Measurements from ENCODE around the gene MRGPRG.
A peak's percentile ranks its signal among the peaks of the same experiment; 100 is the strongest.

Gene MRGPRG

DNA sequence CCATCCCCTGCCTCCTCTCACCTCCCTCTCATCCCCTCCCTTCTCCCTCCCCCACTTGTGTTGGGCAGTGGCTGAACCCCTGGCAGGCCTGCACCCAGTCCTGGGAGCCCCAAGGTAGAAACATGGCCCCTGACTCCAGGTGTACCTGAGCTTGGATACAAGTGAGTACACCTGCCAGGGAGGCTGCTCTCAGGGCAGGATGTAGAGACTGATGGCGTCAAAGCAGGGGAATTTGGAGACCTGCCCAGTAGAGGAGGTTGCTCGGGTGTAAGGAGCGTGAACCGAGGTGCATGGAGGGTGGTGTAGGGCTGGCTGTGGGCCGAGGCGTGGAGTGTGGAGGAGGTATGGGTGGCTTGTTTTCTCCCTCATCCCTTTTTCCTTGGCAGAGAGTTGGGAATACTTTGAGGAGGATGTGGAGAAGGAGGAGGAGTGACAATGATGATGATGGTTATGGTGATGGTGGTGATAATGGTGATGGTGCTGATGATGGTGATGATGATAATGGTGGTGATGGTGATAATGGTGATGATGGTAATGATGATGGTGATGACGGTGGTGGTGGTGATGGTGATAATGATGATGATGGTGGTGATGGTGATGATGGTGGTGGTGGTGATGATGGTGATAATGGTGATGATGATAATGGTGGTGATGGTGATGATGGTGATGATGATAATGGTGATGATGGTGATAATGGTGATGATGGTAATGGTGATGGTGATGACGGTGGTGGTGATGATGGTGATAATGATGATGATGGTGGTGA, 12.3 kb downstream of the MRGPRG start:
- H3K36me3 ChIP-seq (ENCODE audit: control insufficient read depth, insufficient read depth, low read length), result no peaks in the 10 kb centered on the region
- no peak overlapping the region for H3K27ac ChIP-seq (ENCODE audit: insufficient read depth, low read depth, low read length, poor library complexity, severe bottlenecking)
- H3K4me1 ChIP-seq (ENCODE audit: control insufficient read depth, insufficient read depth, low read length), result peaks cover 10% of the 10 kb centered on the region
- peaks cover 41% of the 10 kb centered on the region for H3K27me3 ChIP-seq (ENCODE audit: control insufficient read depth, insufficient read depth, low read length, poor library complexity, severe bottlenecking)
- H3K4me3 ChIP-seq (ENCODE audit: insufficient read depth, low read depth, low read length), result no peak overlapping the region
- H3K9me3 ChIP-seq (ENCODE audit: control insufficient read depth, low read length), result no peaks in the 10 kb centered on the region
- WGBS, 2 experiments, result 93 to 94% methylated on average over 8 of the region's 8 CpGs

GRCh38 chr11:3205261-3206155, 13.1 kb downstream of the MRGPRG start:
- Histone ChIP-seq H3K9me3 (ENCODE audit: control insufficient read depth, low read length) (no peaks in the 10 kb centered on the region), H3K4me1 (ENCODE audit: control insufficient read depth, insufficient read depth, low read length) (peaks cover 10% of the 10 kb centered on the region), H3K36me3 (ENCODE audit: control insufficient read depth, insufficient read depth, low read length) (no peaks in the 10 kb centered on the region), H3K4me3 (ENCODE audit: insufficient read depth, low read depth, low read length) (no peak overlapping the region), H3K27me3 (ENCODE audit: control insufficient read depth, insufficient read depth, low read length, poor library complexity, severe bottlenecking) (peaks cover 42% of the 10 kb centered on the region), H3K27ac (ENCODE audit: insufficient read depth, low read depth, low read length, poor library complexity, severe bottlenecking) (no peak overlapping the region)
- WGBS, 2 experiments, result 67% methylated on average over 16 of the region's 16 CpGs

DNA sequence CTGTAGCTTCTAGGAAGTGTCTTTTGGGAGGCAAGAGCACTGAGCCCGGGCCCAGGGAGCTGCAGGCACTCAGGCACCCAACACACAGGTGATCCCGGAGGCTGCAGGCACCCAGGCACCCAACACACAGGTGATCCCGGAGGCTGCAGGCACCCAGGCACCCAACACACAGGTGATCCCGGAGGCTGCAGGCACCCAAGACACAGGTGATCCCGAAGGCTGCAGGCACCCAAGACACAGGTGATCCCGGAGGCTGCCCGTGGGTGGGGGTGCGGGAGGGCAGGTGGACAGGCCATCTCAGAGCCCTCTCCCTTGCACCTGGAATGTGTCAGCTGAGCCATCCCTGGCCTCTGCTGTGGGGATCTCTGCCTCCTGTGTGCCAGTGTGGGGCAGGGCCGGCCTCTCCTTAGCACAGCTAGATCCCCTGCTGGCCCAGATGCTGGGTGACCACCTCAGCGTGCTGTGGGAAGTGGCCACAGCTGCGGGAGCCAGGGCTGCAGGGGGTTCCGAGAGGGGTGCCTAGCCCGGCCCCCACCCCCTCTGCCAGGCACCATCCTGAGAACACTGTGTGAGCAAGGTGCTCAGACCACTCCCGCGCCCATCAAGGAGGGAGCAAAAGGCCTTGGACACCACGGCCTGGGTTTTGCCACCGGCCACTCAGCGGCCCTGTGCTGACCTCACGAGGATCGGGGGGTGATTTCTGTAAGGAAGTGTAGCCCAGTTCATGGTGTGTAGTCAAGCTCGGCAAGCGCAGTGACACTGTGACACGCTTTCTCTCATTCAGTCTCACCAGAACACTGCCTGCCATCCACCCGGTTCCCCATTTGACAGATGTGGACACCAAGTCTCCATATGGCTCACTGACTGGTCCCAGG, 14.2 kb downstream of the MRGPRG start:
- WGBS, 2 experiments, result 89 to 90% methylated on average over 24 of the region's 24 CpGs
- Histone ChIP-seq H3K4me1 (ENCODE audit: control insufficient read depth, insufficient read depth, low read length) (peaks cover 10% of the 10 kb centered on the region), H3K27ac (ENCODE audit: insufficient read depth, low read depth, low read length, poor library complexity, severe bottlenecking) (no peak overlapping the region), H3K4me3 (ENCODE audit: insufficient read depth, low read depth, low read length) (no peak overlapping the region), H3K9me3 (ENCODE audit: control insufficient read depth, low read length) (no peaks in the 10 kb centered on the region), H3K27me3 (ENCODE audit: control insufficient read depth, insufficient read depth, low read length, poor library complexity, severe bottlenecking) (peaks cover 42% of the 10 kb centered on the region), H3K36me3 (ENCODE audit: control insufficient read depth, insufficient read depth, low read length) (no peaks in the 10 kb centered on the region)

- H3K36me3 ChIP-seq (ENCODE audit: control insufficient read depth, insufficient read depth, low read length), result no peaks in the 10 kb centered on the region
- H3K4me3 ChIP-seq (ENCODE audit: insufficient read depth, low read depth, low read length), result peak overlapping the region; percentile 41
- WGBS, 2 experiments, result 4% methylated on average over 51 of the region's 51 CpGs
- no peak overlapping the region for H3K27ac ChIP-seq (ENCODE audit: insufficient read depth, low read depth, low read length, poor library complexity, severe bottlenecking)
- H3K4me1 ChIP-seq (ENCODE audit: control insufficient read depth, insufficient read depth, low read length), result peaks cover 10% of the 10 kb centered on the region
- no peaks in the 10 kb centered on the region for H3K9me3 ChIP-seq (ENCODE audit: control insufficient read depth, low read length)
- peaks cover 42% of the 10 kb centered on the region for H3K27me3 ChIP-seq (ENCODE audit: control insufficient read depth, insufficient read depth, low read length, poor library complexity, severe bottlenecking)
Observed at GRCh38 chr11:3203221-3204043, 15.2 kb downstream of the MRGPRG start.

DNA sequence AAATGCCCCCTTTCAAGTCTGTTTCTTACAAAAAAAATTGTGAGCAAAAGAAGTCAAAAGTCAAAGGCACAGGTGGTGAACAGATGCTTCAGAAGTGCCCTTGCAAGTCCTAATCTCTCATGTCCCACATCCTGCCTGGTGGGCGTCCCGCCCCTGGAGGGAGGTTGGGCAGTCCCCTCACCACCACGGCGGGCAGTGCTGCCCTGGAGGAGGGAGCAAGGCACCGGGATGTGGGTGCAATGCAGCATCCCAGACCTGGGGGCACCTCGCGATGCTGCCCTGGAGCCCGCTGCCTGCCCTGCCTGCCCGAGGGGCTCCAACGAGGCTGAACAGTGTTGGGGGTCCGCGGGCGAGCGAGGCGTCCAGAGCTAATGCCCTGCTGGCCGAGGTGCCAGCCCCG, 15.9 kb downstream of the MRGPRG start:
- Histone ChIP-seq H3K4me1 (ENCODE audit: control insufficient read depth, insufficient read depth, low read length) (peaks cover 10% of the 10 kb centered on the region), H3K4me3 (ENCODE audit: insufficient read depth, low read depth, low read length) (peak overlapping the region; percentile 41), H3K9me3 (ENCODE audit: control insufficient read depth, low read length) (no peaks in the 10 kb centered on the region), H3K36me3 (ENCODE audit: control insufficient read depth, insufficient read depth, low read length) (no peaks in the 10 kb centered on the region), H3K27me3 (ENCODE audit: control insufficient read depth, insufficient read depth, low read length, poor library complexity, severe bottlenecking) (peaks cover 42% of the 10 kb centered on the region), H3K27ac (ENCODE audit: insufficient read depth, low read depth, low read length, poor library complexity, severe bottlenecking) (no peak overlapping the region)
- WGBS, 2 experiments, result 8 to 9% methylated on average over 17 of the region's 17 CpGs

- 81 to 84% methylated on average over 7 of the region's 7 CpGs for WGBS, 2 experiments
- no peak overlapping the region for H3K4me3 ChIP-seq (ENCODE audit: insufficient read depth, low read depth, low read length)
- H3K36me3 ChIP-seq (ENCODE audit: control insufficient read depth, insufficient read depth, low read length), result no peaks in the 10 kb centered on the region
- H3K27ac ChIP-seq (ENCODE audit: insufficient read depth, low read depth, low read length, poor library complexity, severe bottlenecking), result no peak overlapping the region
- H3K27me3 ChIP-seq (ENCODE audit: control insufficient read depth, insufficient read depth, low read length, poor library complexity, severe bottlenecking), result peaks cover 42% of the 10 kb centered on the region
- H3K9me3 ChIP-seq (ENCODE audit: control insufficient read depth, low read length), result no peaks in the 10 kb centered on the region
- peaks cover 10% of the 10 kb centered on the region for H3K4me1 ChIP-seq (ENCODE audit: control insufficient read depth, insufficient read depth, low read length)
Observed at GRCh38 chr11:3202305-3202704, 16.3 kb downstream of the MRGPRG start.

- WGBS, 2 experiments, result 85 to 86% methylated on average over 17 of the region's 17 CpGs
- Histone ChIP-seq H3K27me3 (ENCODE audit: control insufficient read depth, insufficient read depth, low read length, poor library complexity, severe bottlenecking) (peaks cover 42% of the 10 kb centered on the region), H3K9me3 (ENCODE audit: control insufficient read depth, low read length) (no peaks in the 10 kb centered on the region), H3K4me3 (ENCODE audit: insufficient read depth, low read depth, low read length) (no peak overlapping the region), H3K4me1 (ENCODE audit: control insufficient read depth, insufficient read depth, low read length) (peaks cover 10% of the 10 kb centered on the region), H3K27ac (ENCODE audit: insufficient read depth, low read depth, low read length, poor library complexity, severe bottlenecking) (no peak overlapping the region), H3K36me3 (ENCODE audit: control insufficient read depth, insufficient read depth, low read length) (no peaks in the 10 kb centered on the region)
Observed at GRCh38 chr11:3201677-3202181, 16.9 kb downstream of the MRGPRG start.

DNA sequence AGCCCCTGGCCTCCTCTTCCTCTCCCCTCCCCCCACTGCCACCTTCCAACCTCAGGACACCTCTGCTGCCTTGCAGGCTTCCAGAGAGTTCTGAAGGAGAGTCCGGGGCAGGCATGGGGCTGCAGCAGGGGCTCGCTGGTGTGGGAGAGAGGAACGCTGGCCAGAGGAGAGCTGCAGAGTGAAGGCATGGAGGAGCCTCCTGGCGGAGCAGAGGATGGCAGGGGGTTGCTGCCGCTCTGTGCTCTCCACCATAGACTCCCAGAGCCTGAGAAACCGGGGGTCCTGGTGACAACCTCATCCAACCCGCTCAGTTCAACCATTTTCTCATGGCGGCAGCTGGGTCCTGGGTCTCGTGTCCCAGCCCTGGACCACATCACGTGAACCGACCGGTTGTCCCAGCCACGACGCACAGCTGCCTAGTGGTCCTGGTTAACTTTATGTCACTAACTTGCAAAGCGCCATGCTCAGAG, 17.5 kb downstream of the MRGPRG start:
- H3K27me3 ChIP-seq (ENCODE audit: control insufficient read depth, insufficient read depth, low read length, poor library complexity, severe bottlenecking), result peaks cover 42% of the 10 kb centered on the region
- 90 to 92% methylated on average over 15 of the region's 15 CpGs for WGBS, 2 experiments
- no peaks in the 10 kb centered on the region for H3K36me3 ChIP-seq (ENCODE audit: control insufficient read depth, insufficient read depth, low read length)
- no peak overlapping the region for H3K4me3 ChIP-seq (ENCODE audit: insufficient read depth, low read depth, low read length)
- H3K27ac ChIP-seq (ENCODE audit: insufficient read depth, low read depth, low read length, poor library complexity, severe bottlenecking), result no peak overlapping the region
- H3K4me1 ChIP-seq (ENCODE audit: control insufficient read depth, insufficient read depth, low read length), result peaks cover 10% of the 10 kb centered on the region
- no peaks in the 10 kb centered on the region for H3K9me3 ChIP-seq (ENCODE audit: control insufficient read depth, low read length)
